ENCODE measurements around the gene DMXL1. TPM values are rescaled to one million over a fixed set of nuclear protein-coding genes. Genes with fewer than 3 reads are reported as not detected.

Gene DMXL1
- total RNA-seq, 8 experiments from 2014 or later = 15.7 to 43.1 (median 25.8) TPM

- Histone ChIP-seq H3K4me3 (no peak overlapping the region), H3K4me1 (replicated peaks in 1 of 2) (no peaks in the 10 kb centered on the region), H3K27ac (no peak overlapping the region)
- in situ Hi-C loops (cut with MboI; ENCODE audit: low pct_unique_long_range_greater_than_20kb in 2 of 9, low sequenced_read_pairs in 9 of 9, unreplicated experiment in 9 of 9) = no loop called here
- WGBS, 10 experiments = 78 to 100% (median 95%) methylated on average over 1 to 7 of the region's 8 CpGs; no CpG with 5 or more reads in 2 of the 10 experiments
- no peak for ATAC-seq (replicated peaks in 6 of 8)
These were observed 215.9 kb downstream of the DMXL1 start for GRCh38 chr5:119286511-119287488.

GRCh38 chr5:119287547-119288111 is 216.7 kb downstream of the DMXL1 start:
- Histone ChIP-seq H3K4me1 (replicated peaks in 1 of 2) (no peaks in the 10 kb centered on the region), H3K27ac (no peak overlapping the region), H3K4me3 (no peak overlapping the region)
- WGBS, 10 experiments = 0 to 100% (median 50%) methylated on average over 1 to 3 of the region's 3 CpGs; no CpG with 5 or more reads in 2 of the 10 experiments
- no peak for ATAC-seq (replicated peaks in 6 of 8)
- in situ Hi-C loops (cut with MboI; ENCODE audit: low pct_unique_long_range_greater_than_20kb in 2 of 9, low sequenced_read_pairs in 9 of 9, unreplicated experiment in 9 of 9) = no loop called here

GRCh38 chr5:119288379-119289033 is 217.6 kb downstream of the DMXL1 start:
- 17 to 100% (median 57%) methylated on average over 1 to 2 of the region's 2 CpGs for WGBS, 10 experiments
- Histone ChIP-seq H3K4me1 (replicated peaks in 1 of 2) (no peaks in the 10 kb centered on the region), H3K27ac (no peak overlapping the region), H3K4me3 (no peak overlapping the region)
- in situ Hi-C loops (cut with MboI; ENCODE audit: low pct_unique_long_range_greater_than_20kb in 2 of 9, low sequenced_read_pairs in 9 of 9, unreplicated experiment in 9 of 9) = no loop called here
- peak in 2 of 8 experiments; percentile 22 to 26 for ATAC-seq (replicated peaks in 6 of 8)

GRCh38 chr5:119289438-119290044 is 218.7 kb downstream of the DMXL1 start:
- Histone ChIP-seq H3K27ac (no peak overlapping the region), H3K4me1 (replicated peaks in 1 of 2) (no peaks in the 10 kb centered on the region), H3K4me3 (no peak overlapping the region)
- no peak for ATAC-seq (replicated peaks in 6 of 8)
- in situ Hi-C loops (cut with MboI; ENCODE audit: low pct_unique_long_range_greater_than_20kb in 2 of 9, low sequenced_read_pairs in 9 of 9, unreplicated experiment in 9 of 9) = no loop called here
- 0 to 100% (median 60%) methylated on average over 1 to 3 of the region's 3 CpGs; no CpG with 5 or more reads in 2 of the 10 experiments for WGBS, 10 experiments

- H3K4me3 ChIP-seq = no peak overlapping the region
These were observed 219.3 kb downstream of the DMXL1 start for GRCh38 chr5:119290161-119290569.

GRCh38 chr5:119290607-119291006 is 219.7 kb downstream of the DMXL1 start:
- Histone ChIP-seq H3K4me1 (replicated peaks in 1 of 2) (no peaks in the 10 kb centered on the region), H3K4me3 (no peak overlapping the region), H3K27ac (no peak overlapping the region)
- ATAC-seq (replicated peaks in 6 of 8) = no peak
- 79 to 100% (median 90%) methylated on average over 1 to 2 of the region's 2 CpGs; no CpG with 5 or more reads in 1 of the 10 experiments for WGBS, 10 experiments
- in situ Hi-C loops (cut with MboI; ENCODE audit: low pct_unique_long_range_greater_than_20kb in 2 of 9, low sequenced_read_pairs in 9 of 9, unreplicated experiment in 9 of 9) = no loop called here

More at GRCh38 chr5:119290161-119290569, 219.3 kb downstream of the DMXL1 start:
- H3K4me1 ChIP-seq (replicated peaks in 1 of 2) = no peaks in the 10 kb centered on the region
- H3K27ac ChIP-seq = no peak overlapping the region
- in situ Hi-C loops (cut with MboI; ENCODE audit: low pct_unique_long_range_greater_than_20kb in 2 of 9, low sequenced_read_pairs in 9 of 9, unreplicated experiment in 9 of 9) = no loop called here
- no peak for ATAC-seq (replicated peaks in 6 of 8)
- WGBS, 10 experiments = 75 to 100% (median 90%) methylated on average over 2 to 3 of the region's 3 CpGs; no CpG with 5 or more reads in 6 of the 10 experiments

- no peak for ATAC-seq (replicated peaks in 6 of 8)
- no peak overlapping the region for H3K27ac ChIP-seq
- no peaks in the 10 kb centered on the region for H3K4me1 ChIP-seq (replicated peaks in 1 of 2)
- in situ Hi-C loops (cut with MboI; ENCODE audit: low pct_unique_long_range_greater_than_20kb in 2 of 9, low sequenced_read_pairs in 9 of 9, unreplicated experiment in 9 of 9) = no loop called here
- WGBS, 10 experiments = 70 to 100% (median 87%) methylated on average over 1 to 5 of the region's 5 CpGs; no CpG with 5 or more reads in 1 of the 10 experiments
- H3K4me3 ChIP-seq = no peak overlapping the region
These were observed 220.2 kb downstream of the DMXL1 start for GRCh38 chr5:119291056-119291455.

GRCh38 chr5:119291877-119292276 is 221.0 kb downstream of the DMXL1 start:
- in situ Hi-C loops (cut with MboI; ENCODE audit: low pct_unique_long_range_greater_than_20kb in 2 of 9, low sequenced_read_pairs in 9 of 9, unreplicated experiment in 9 of 9) = no loop called here
- ATAC-seq (replicated peaks in 6 of 8) = no peak
- Histone ChIP-seq H3K4me3 (no peak overlapping the region), H3K27ac (no peak overlapping the region), H3K4me1 (replicated peaks in 1 of 2) (no peaks in the 10 kb centered on the region)
- WGBS, 10 experiments = 50 to 94% (median 83%) methylated on average over 1 to 3 of the region's 3 CpGs; no CpG with 5 or more reads in 2 of the 10 experiments

GRCh38 chr5:119292701-119293515 is 222.0 kb downstream of the DMXL1 start:
- ATAC-seq (replicated peaks in 6 of 8) = no peak
- WGBS, 10 experiments = 73 to 100% (median 93%) methylated on average over 1 to 3 of the region's 3 CpGs; no CpG with 5 or more reads in 1 of the 10 experiments
- in situ Hi-C loops (cut with MboI; ENCODE audit: low pct_unique_long_range_greater_than_20kb in 2 of 9, low sequenced_read_pairs in 9 of 9, unreplicated experiment in 9 of 9) = no loop called here
- H3K4me1 ChIP-seq (replicated peaks in 1 of 2) = no peaks in the 10 kb centered on the region
- H3K27ac ChIP-seq = no peak overlapping the region
- H3K4me3 ChIP-seq = no peak overlapping the region

GRCh38 chr5:119293516-119293829 is 222.6 kb downstream of the DMXL1 start:
- ATAC-seq (replicated peaks in 6 of 8) = no peak
- 85 to 100% (median 100%) methylated on average over 2 of the region's 2 CpGs; no CpG with 5 or more reads in 1 of the 10 experiments for WGBS, 10 experiments
- H3K4me1 ChIP-seq (replicated peaks in 1 of 2) = no peaks in the 10 kb centered on the region
- in situ Hi-C loops (cut with MboI; ENCODE audit: low pct_unique_long_range_greater_than_20kb in 2 of 9, low sequenced_read_pairs in 9 of 9, unreplicated experiment in 9 of 9) = no loop called here
- H3K27ac ChIP-seq = no peak overlapping the region
- H3K4me3 ChIP-seq = no peak overlapping the region

Data from motor neuron (in vitro differentiated cells).